Loucy (cell line): ENCODE measurements around the gene MAP3K20.

Experiments used
- H2AFZ ChIP-seq: fragments of 200-600 bp; sonication (generic); 2 replicates; pipeline ENCODE4 v1.6.0; 2016; ENCODE audit warnings: antibody characterized with exemption, mild to moderate bottlenecking, low read length, moderate library complexity
- H3F3A ChIP-seq: fragments of 200-600 bp; 2 replicates; pipeline ENCODE4 v1.6.0; 2016; ENCODE audit warnings: antibody characterized with exemption, low read depth, mild to moderate bottlenecking
- H3K27me3 ChIP-seq: fragments of 200-600 bp; sonication (generic); 2 replicates; pipeline ENCODE4 v1.6.1; 2014; ENCODE audit warnings: low read length, mild to moderate bottlenecking; ENCODE audit not compliant: insufficient read depth, poor library complexity, severe bottlenecking
- H3K36me3 ChIP-seq: fragments of 200-600 bp; sonication (generic); 2 replicates; pipeline ENCODE4 v1.6.1; 2016; ENCODE audit warnings: low read length; ENCODE audit not compliant: insufficient read depth
- H3K4me1 ChIP-seq: fragments of 200-600 bp; sonication (generic); 2 replicates; pipeline ENCODE4 v1.5.1; 2014; ENCODE audit warnings: low read length, mild to moderate bottlenecking; ENCODE audit not compliant: insufficient read depth, poor library complexity, severe bottlenecking
- H3K4me2 ChIP-seq: fragments of 200-600 bp; sonication (generic); 2 replicates; pipeline ENCODE4 v1.6.0; 2014; ENCODE audit warnings: antibody characterized with exemption, low read length, low read depth, mild to moderate bottlenecking; ENCODE audit not compliant: poor library complexity, severe bottlenecking
- H3K4me3 ChIP-seq: fragments of 200-600 bp; sonication (generic); 2 replicates; pipeline ENCODE4 v1.5.1; 2014; ENCODE audit warnings: low read length, mild to moderate bottlenecking, mixed read lengths; ENCODE audit not compliant: poor library complexity, severe bottlenecking
- H3K79me2 ChIP-seq: fragments of 200-600 bp; sonication (generic); 2 replicates; pipeline ENCODE4 v1.6.1; 2014; ENCODE audit warnings: low read length; ENCODE audit not compliant: insufficient read depth
- H3K9ac ChIP-seq: fragments of 200-600 bp; sonication (generic); 2 replicates; pipeline ENCODE4 v1.6.0; 2014; ENCODE audit warnings: mild to moderate bottlenecking, low read depth, low read length, moderate library complexity; ENCODE audit not compliant: poor library complexity, severe bottlenecking
- H3K9me2 ChIP-seq: fragments of 200-600 bp; sonication (generic); replicated peaks from 2 replicates; pipeline ENCODE4 v1.6.1; 2016; ENCODE audit warnings: low read depth, low read length, mixed read lengths
- H3K9me3 ChIP-seq: fragments of 200-600 bp; sonication (generic); 2 replicates; pipeline ENCODE4 v1.6.1; 2014; ENCODE audit warnings: mild to moderate bottlenecking, antibody characterized with exemption, low read length, low read depth; ENCODE audit not compliant: insufficient read depth
- H4K20me1 ChIP-seq: fragments of 200-600 bp; sonication (generic); 2 replicates; pipeline ENCODE4 v1.6.0; 2014; ENCODE audit warnings: antibody characterized with exemption, low read length, mild to moderate bottlenecking; ENCODE audit not compliant: insufficient read depth, poor library complexity, severe bottlenecking
- EZH2phosphoT487 ChIP-seq: fragments of 200-600 bp; IDR thresholded peaks from 2 replicates; pipeline ENCODE4 v1.6.1; 2018; ENCODE audit warnings: antibody characterized with exemption, mild to moderate bottlenecking, moderate library complexity, borderline replicate concordance
- TF ChIP-seq, protein P1 (sequence below): fragments of 200-600 bp; sonication (generic); conservative IDR thresholded peaks from 2 replicates; pipeline ENCODE4 v1.5.1; 2014; ENCODE audit warnings: mild to moderate bottlenecking, antibody characterized with exemption, low read length

MAP3K20 gene

DNA sequence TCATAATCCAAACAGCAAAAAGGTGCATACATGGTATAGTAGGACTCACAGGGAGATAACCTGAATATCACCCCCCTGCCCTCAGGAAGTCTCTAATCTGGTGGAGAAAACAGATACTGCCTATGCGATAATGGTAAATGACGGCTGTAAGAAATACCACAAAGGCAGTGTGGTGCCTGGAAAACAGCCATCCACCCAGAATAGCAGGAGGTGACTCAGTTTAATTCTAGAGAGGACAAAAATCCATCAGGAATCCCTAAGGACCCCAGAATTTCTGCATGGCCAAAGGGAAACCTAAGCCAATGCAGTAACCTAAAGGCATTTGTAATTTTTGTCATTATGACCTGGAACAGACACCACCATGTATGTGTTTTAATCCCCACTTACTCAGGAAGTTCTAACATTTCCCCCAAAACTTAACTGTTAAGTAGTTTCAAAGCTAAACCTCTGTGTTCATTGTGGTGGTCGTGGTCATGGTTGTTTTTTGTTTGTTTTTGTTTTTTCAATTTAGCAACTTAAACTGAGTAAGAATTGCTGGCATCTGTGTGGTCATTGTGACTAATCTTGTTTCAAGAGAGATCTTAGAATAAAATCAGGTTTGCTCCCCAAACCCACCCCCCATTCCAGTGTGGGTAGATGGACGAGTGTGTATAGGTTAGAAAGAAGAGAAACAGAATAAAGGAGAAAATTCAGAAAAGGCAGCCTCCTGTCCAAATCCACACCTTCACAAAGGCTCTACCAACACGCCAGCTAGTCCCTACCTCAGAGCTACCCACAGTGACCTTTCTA lies 157.5 kb downstream of the MAP3K20 start:
- TF ChIP-seq EZH2phosphoT487, result no peak
- TF ChIP-seq, protein P1, sequence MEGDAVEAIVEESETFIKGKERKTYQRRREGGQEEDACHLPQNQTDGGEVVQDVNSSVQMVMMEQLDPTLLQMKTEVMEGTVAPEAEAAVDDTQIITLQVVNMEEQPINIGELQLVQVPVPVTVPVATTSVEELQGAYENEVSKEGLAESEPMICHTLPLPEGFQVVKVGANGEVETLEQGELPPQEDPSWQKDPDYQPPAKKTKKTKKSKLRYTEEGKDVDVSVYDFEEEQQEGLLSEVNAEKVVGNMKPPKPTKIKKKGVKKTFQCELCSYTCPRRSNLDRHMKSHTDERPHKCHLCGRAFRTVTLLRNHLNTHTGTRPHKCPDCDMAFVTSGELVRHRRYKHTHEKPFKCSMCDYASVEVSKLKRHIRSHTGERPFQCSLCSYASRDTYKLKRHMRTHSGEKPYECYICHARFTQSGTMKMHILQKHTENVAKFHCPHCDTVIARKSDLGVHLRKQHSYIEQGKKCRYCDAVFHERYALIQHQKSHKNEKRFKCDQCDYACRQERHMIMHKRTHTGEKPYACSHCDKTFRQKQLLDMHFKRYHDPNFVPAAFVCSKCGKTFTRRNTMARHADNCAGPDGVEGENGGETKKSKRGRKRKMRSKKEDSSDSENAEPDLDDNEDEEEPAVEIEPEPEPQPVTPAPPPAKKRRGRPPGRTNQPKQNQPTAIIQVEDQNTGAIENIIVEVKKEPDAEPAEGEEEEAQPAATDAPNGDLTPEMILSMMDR, result no peak
- H3K4me2 ChIP-seq, result peak overlapping the region; percentile 29
- no peak overlapping the region for H2AFZ ChIP-seq
- H3K79me2 ChIP-seq, result no peaks in the 10 kb centered on the region
- no peak overlapping the region for H3K4me3 ChIP-seq
- no peaks in the 10 kb centered on the region for H3K9me3 ChIP-seq
- H3K36me3 ChIP-seq, result no peaks in the 10 kb centered on the region
- H3K27me3 ChIP-seq, result no peaks in the 10 kb centered on the region
- no peaks in the 10 kb centered on the region for H3K9me2 ChIP-seq
- no peak overlapping the region for H3K9ac ChIP-seq
- no peaks in the 10 kb centered on the region for H3F3A ChIP-seq
- H3K4me1 ChIP-seq, result peaks cover 6% of the 10 kb centered on the region
- H4K20me1 ChIP-seq, result no peaks in the 10 kb centered on the region

DNA sequence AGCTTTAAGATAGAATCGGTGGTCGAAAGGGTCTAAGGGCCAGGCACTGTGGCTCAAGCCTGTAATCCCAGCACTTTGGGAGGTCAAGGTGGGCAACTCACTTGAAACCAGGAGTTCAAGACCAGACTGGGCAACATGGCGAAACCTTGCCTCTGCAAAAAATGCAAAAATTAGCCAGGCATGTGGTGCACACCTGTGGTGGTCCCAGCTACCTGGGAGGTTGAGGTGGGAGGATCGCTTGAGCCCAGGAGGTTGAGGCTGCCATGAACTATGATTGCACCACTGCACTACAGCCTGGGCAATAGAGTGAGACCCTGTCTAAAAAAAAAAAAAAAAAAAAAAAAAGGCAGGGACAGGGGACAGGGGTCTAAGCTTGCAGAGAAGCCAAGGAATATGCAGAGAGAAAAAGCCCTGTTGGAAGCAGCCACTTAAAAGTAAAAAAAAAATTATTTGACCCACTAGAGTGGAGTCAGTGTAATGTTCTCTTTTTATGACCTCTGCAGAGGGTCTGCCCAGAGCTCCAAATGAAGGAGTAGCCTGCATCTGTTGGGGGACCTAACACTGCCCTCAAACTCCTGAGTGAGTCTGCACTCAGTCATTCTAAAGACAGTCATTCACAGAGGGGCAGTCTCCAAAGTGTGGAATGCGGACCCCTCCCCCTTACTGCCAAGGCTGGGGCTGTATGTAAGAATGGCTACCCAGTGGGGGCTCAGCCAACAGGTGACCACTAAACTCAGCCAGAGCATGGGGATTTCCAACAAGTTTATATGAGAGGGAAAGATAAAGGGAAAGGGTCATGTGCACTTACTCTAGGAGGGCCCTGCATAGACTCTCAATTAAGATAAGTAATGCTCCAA lies 160.5 kb downstream of the MAP3K20 start:
- no peak overlapping the region for H3K4me3 ChIP-seq
- peaks cover 6% of the 10 kb centered on the region for H3K4me1 ChIP-seq
- H3K79me2 ChIP-seq, result no peaks in the 10 kb centered on the region
- no peak overlapping the region for H2AFZ ChIP-seq
- H3K36me3 ChIP-seq, result no peaks in the 10 kb centered on the region
- no peaks in the 10 kb centered on the region for H3F3A ChIP-seq
- H3K9me2 ChIP-seq, result no peaks in the 10 kb centered on the region
- H3K27me3 ChIP-seq, result no peaks in the 10 kb centered on the region
- H3K9me3 ChIP-seq, result no peaks in the 10 kb centered on the region
- no peak overlapping the region for H3K9ac ChIP-seq
- no peak for TF ChIP-seq EZH2phosphoT487
- TF ChIP-seq, protein P1, result no peak
- H4K20me1 ChIP-seq, result no peaks in the 10 kb centered on the region
- H3K4me2 ChIP-seq, result no peak overlapping the region

DNA sequence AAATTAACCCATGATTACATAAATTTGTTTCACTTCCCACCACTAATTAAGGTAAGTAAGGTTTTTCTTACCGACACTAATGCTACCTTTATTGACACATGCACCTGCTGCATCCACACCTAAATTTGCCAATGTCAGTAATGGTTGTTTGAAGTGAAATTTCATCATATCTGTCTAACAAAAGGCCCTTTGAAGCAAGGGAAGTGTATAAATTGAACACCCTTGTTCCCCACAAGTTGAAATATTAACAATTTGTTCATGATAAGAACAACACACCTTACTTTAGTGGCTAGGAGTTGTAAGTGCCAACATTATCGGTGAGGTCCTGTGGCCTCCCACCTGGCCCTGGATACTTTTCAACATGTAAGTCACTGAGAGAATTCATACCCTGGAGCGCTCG lies 162.7 kb downstream of the MAP3K20 start:
- Histone ChIP-seq H3K4me1 (no peaks in the 10 kb centered on the region), H3K9me2 (no peaks in the 10 kb centered on the region)

More for the DNA sequence above, 162.7 kb downstream of the MAP3K20 start:
- no peaks in the 10 kb centered on the region for H3K79me2 ChIP-seq
- H3F3A ChIP-seq, result no peaks in the 10 kb centered on the region
- H3K4me3 ChIP-seq, result no peak overlapping the region
- H2AFZ ChIP-seq, result no peak overlapping the region
- H3K36me3 ChIP-seq, result no peaks in the 10 kb centered on the region
- no peak overlapping the region for H3K9ac ChIP-seq
- no peak for TF ChIP-seq EZH2phosphoT487
- TF ChIP-seq, protein P1, result no peak
- no peaks in the 10 kb centered on the region for H3K27me3 ChIP-seq
- no peaks in the 10 kb centered on the region for H3K9me3 ChIP-seq
- no peaks in the 10 kb centered on the region for H4K20me1 ChIP-seq
- H3K4me2 ChIP-seq, result no peak overlapping the region
